GM12892 (cell line): ENCODE measurements around the gene TRDN.

Experiments
- POLR2AphosphoS5 ChIP-seq: IDR thresholded peaks from 2 replicates; pipeline ENCODE4 v1.6.1; 2011; ENCODE audit warnings: low read depth, low read length, control low read depth
- TAF1 ChIP-seq: IDR thresholded peaks from 2 replicates; pipeline ENCODE4 v1.6.1; 2011; ENCODE audit warnings: low read depth, mild to moderate bottlenecking, control low read depth, low read length, borderline replicate concordance

GRCh38 chr6:123417535-123417934, 219.2 kb downstream of the TRDN start:
- no peak for TF ChIP-seq POLR2AphosphoS5
- TF ChIP-seq TAF1, result no peak
